HG03457 (cell line): ENCODE measurements around the gene ITPRID1.

Source experiments
- ATAC-seq: cut with Tn5 transposase; IDR thresholded peaks from one replicate; pipeline ENCODE4 v1.9.1; 2021; ENCODE audit warnings: moderate number of reproducible peaks; ENCODE audit not compliant: unreplicated experiment

ITPRID1 gene

DNA sequence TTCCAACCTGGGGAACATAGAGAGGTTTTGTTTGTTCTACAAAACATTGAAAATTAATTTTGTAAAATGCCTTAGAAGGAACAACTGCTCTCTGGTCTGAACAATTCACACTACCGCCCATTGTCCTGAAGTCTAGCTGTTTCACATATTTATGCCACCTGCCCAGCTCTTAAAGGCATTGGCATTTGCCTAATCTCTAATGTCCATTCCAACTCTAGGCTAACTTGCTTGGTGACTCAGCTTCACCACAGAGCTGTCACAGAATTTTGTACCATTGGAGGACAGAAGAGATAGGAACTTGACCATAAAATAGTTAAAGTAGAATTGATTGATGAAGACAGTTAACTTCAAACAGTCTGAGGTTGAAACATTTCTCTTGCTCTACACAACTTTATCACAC lies 119.6 kb downstream of the ITPRID1 start:
- ATAC-seq = no peak

DNA sequence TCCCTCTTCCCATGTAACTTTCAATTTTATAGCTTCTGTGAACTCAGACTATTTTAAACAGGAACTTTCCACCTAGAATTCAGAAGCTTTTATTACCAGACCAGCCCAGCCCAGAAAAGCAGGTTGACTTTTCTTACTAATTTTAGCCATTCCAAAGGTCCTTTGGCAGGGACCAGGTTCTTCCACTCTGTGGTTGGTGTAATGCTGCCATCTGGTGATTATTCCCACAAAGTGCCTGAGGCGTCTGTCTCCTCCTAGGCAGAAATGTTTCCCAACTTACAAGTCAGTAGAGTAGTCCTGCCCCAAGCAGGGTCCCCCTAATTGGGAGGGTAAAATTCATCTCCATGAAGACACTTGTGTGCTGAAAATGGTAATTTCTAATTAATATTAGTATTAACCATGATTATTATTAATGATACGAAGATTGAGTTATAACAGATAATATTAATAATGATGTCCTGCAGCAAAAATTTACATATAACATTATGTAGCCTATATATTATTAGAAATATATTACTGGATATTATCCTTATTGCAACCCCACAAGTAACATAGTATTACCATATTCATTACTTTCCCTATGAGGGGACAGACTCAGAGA lies 120.1 kb downstream of the ITPRID1 start:
- ATAC-seq = no peak

DNA sequence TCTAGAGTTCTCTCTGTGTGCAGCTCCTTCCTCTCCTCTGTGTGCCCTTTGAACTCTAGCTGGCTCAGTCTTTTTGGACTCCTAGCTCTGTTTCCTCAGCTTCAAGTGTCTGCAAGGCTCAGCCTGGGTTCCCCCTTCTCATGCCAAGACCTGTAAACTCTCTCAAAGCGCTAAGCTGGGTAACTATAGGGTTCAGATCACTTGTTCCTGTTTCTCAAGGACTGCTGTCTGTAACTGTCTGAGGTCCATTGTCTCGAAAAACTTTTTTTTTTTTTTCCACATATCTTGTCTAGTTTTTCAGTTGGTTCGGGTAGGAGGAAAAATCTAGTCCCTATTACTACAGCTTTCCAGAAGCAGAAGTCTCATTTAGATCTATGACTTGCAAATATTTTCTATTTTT lies 126.5 kb downstream of the ITPRID1 start:
- ATAC-seq = no peak

DNA sequence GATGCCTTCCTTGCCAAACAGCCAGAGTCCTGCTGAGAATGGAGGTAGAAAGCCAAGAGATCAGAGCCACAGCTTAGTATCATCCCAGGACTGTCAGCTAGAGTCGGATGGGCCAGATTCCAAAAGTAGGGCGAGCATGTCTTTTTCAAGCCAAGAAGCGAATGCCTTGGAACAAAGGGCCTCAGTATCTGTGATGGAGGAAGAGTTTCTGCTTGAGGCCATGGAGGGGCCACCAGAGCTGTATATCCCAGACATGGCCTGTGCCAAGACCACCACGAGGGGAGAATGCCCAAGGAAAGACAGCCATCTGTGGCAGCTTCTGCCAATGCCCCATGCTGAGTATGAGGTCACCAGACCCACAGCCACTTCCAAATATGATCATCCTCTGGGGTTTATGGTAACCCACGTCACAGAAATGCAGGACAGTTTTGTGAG lies 128.8 kb downstream of the ITPRID1 start:
- no peak for ATAC-seq

DNA sequence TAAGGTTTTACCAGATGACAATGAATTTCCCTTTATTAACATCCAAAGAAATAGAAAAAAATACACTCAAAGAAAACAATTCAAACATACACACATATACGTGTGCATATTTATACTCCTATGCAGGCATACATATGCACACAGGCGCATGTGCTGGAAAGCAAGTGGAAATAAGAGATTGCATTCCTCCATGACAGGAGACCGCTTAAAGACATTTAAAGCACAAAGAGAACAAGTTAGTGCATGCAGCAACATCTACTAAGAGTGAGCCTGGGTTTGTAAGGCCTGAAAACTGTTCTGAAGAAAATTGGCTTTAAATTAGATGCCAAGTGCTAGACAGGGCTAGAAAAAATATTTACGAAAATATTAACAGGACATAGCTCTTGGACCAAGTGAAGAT lies 133.1 kb downstream of the ITPRID1 start:
- no peak for ATAC-seq

DNA sequence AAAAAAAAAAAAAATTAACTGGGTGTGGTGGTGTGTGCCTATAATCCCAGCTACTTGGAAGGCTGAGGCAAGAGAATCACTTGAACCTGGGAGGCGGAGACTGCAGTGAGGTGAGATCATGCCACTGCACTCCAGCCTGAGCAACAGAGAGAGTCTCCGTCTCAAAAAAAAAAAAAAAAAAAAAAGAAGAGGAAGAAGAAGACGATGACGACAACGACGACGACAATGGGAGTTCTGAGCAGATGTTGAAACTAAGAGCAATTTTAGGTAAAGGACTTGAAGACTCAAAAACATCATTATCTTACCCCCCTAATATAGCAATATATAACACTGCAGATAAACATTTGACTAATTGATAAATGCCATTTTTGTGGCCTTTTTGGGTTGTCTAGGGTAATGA lies 133.6 kb downstream of the ITPRID1 start:
- no peak for ATAC-seq

DNA sequence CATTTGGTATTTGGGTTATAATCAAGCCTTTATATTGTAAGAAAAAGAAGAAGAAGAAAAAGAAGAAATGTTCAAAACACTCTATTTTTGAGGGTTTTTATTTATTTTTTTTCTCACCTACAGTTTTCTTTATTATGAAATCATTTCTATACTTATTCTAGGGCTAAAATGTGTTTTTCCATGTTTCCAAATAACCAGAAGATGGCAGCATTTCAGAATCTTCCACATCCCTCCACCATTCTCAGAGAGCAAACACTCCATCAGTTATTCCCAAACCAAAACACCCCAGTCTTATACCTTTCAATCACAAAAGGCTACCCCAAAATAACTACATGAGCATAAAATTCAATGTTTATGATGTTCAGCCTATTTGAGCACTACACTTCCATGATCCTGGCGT lies 134.4 kb downstream of the ITPRID1 start:
- ATAC-seq = no peak

DNA sequence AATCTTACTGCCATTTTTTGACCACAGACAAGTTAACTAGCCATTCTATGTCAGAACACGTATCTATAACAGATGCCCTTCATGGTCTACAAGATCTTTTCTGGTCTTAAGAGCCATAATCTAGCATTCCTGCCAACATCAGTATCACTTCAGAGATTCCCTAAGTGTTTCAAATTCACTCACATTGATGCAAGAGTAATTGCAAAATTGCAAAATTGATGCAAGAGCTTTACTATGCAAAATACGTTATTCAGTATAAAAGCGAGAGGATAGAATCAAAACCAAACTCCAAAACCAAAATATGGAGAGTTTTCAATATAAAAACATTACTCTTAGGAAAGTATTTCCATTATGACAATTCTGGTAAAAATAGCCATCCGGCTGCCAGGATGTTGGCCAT lies 135.0 kb downstream of the ITPRID1 start:
- no peak for ATAC-seq

DNA sequence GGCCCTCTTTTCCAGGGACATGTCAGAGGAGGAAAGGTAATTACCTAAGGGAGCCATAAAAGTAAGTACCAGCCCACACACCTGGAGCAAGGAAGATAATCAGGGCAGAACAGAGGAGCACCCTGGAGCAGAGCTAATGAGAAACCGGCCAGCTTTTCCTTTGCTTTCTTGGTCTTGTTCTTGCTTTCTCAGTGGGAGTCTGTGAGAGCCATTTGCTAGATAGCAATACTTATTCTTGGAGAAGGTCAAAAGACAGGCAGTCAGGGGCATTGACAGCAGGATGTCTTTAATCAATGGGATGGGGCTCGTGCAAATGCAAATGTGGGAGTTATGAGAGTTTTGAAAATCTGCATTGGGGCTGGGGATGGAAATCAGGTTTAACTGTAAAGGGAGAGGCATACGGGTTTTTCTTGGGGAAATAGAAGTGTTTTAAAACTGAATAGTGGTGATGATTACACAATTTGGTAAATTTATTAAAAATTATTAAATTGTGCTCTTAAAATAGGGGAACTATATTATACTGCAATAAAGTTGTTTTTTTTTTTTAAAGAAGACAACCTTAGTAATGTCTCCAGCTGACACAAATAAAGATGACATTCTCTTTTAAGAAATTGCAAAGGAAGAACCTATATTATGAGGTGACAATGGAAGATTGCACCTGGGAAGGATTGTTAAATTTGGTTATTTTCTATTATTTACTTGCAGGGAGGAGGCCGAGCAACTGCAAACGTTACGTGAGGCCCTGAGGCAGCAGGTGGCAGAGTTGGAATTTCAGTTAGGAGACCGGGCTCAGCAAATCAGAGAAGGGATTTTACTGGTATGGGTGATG lies 137.6 kb downstream of the ITPRID1 start:
- ATAC-seq = no peak

DNA sequence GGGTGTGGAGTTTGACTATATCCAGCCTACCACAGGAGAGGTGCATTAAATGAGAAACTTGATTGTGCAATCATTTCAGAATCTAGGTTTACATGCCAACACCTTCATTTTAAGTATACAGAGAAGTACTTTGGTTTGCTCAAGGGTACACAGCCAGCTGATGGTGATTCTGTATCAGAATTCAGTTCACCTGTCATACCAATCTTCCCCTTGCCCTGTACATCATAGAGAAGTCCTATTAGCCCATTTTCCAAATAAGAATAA lies 138.1 kb downstream of the ITPRID1 start:
- ATAC-seq = no peak

DNA sequence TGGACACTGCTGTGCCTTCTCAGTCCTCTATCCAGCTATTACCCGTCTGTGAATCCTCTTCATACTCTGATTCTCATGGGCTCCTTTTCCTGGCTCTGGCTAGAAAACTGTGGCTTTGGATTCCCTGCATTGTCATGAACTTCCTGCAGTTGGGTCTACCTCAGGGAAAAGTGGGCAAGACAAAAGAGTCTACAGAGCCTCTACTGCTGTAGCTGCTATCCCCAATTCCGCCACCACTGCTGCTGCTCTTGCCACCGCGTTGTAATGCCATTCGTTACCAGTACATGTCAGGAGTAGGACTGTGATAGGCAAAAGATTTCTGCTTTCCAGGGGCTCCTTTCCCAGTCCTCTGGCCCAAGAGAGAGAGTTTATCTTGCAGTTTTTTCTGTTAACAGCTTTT lies 149.2 kb downstream of the ITPRID1 start:
- ATAC-seq = no peak

DNA sequence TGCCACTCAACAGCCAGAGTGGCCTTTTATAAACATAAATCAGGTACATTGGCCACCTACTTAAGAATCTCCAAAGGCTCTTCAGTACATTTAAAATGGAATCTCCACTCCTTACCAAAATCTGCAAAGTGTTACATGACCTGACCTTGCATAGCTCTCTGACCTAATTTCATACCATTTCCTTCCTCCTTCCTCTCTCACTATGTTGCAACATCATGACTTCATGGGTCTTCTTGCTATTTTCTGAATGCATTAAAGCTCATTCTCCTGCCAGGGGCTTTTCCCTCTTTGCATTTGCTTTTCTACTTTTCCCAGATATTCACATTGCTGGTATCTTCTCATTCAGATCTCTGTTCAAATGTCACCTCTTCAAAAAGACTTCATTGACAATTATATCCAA lies 151.0 kb downstream of the ITPRID1 start:
- no peak for ATAC-seq

DNA sequence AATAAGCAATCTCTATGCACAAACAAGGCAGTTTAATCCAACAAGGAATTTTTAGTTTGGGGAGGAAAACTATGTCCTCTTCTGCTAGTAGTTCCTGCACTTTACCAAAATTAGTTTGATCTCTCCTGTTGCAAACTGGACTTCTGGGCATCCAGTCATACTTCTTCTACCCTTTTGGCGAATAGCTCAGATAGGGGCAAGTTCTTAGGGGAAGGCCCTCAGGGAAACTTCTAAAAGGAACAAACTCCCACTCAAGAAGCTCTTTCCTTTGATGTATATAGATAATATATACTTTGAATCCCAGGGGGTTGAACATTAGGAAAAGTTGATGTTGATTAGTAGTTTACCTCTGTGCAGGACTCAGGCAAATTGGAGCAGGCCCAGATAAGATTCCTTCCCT lies 151.7 kb downstream of the ITPRID1 start:
- ATAC-seq = no peak

DNA sequence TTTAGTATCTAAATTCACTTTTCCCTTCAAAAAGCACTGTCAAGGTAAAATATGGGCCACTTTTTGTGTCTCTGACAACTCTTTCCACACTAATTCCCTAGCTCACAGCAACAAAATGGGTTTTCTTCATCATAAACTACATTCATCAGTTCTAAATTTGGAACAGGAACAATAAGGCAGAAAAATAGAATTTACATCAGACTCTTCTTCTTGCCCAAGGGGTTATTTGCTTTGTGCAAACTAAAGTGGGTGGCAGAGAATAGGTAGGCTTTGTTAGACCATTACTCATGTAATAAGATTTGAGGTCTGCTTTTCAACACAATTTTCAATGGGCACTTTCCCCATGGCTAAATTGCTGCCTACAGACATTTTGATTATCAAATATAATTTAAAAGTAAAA lies 155.6 kb downstream of the ITPRID1 start:
- ATAC-seq = no peak

DNA sequence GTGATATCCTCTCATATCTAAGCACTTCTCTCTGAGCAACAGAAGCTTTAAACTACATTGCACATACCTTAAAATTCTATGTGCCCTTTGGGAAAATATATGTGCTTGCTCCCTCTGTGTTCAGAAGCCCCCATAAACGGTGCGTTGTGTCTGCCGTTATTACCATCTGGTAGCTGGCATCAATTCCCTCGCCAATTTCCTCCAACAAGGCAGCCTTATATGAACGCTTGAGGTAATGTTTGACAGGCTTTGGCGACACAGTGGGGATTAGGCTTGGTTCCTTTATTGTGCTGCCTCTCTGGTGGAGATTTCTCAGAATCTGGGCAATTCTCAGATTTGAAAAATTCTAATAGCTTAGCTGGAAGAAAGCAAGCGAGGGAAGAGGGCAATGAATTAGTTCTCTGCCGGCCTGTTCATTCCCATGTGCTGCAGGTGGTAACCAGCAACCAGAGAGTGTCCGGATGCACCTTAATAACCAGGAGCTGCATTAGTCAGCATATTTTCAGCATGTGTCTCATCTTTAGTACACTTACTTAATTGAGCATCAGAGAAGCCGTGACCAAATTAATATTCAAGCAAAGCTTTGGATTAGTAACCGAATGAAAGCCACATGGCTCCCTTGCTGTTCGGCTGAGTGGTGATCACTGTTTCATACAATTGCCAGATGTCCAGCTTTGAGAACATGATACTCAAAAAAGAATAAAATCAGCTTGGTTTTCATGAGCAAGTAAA lies 165.8 kb downstream of the ITPRID1 start:
- ATAC-seq = no peak

DNA sequence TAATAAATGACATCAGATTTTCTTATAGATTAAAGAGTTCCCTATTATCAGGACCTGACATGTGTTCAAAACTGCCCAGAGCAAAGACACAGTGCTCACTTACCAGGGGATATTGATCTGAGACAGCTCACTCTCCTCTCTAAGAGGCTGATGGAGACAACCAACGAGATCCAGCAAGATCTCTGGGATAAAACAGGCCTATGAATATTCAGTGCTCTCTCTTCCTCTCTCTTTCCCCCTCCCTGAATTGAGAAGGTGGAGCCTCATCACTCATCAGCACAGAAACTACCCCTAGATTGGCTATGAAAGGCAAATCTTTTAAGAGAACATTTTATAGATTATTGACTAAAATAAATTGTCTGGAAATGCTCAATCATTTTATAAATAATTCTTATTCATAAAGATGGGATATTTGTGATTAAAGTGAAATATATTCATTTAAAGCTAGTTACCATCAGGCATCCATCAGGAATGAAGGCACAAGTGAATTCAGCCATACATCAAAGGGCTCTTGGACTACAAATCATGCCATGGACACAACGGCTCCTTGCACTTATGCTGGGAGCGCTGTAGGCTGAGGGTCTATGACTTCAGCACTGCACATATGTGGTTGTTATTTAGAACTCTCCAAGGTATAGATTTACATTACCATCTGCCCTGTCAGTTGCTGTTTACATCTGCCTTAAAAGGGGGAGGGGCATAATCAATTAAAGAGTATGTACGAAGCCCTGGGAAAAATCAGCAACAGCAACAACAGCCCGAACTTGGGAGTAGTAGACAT lies 169.7 kb downstream of the ITPRID1 start:
- no peak for ATAC-seq

DNA sequence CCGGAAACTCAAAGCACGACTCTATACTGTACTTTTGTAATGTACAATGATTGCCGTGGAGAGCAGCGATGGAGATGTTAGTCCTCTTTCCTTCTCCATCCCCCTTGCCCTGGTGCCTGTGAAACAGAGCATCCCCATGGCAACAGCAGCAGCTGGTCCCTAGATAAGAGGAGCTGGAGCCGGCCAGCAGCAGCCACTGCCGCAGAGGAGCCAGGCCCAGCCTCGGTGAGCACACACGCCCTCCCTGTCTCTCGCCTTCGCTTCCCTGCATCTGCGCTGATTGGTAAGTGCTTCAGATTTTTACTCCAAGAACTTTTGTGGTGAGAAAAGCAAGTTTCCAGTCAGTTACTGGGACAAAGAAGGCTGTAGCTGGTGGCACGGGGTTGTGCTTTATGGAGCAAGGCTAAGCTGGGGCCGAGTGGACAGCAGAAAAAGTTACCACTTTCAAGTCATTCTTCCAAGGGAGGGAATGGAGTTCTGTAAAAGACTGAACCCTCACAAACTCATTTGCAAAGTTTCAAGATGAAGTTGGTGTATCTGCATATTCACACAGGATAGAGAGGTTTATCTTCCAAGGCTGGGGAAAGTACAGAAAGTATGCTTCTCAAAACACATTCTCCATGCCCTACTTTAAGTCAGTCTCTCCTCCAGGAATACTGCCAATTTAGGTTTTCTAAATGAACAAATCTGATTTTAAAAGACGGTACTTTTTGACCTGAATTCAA lies 173.3 kb downstream of the ITPRID1 start, which contains the start of gene PPP1R17:
Gene PPP1R17 (plus strand): TSS at position 192 of the 725 bp plus-strand sequence. CDS start 5,227 bp downstream, outside the sequence.
- ATAC-seq = no peak

DNA sequence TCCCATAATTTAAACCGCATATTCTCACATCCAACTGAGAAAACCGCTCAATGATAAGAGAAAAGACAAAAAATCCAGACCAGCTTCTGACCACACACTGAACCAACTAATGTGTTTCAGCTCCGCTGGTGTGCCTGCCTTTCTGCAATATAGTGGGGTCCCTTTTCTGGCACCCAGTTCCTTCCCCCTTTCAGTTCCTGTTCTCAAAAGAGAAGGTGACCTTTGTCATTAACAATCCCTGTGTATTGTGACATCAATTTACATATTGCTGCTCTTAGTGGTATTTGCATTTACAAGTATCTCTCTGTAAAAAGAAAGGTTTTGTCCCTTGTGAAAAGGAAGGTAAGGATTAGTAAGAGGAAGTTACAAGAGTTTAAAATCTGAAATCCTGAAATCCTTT lies 174.5 kb downstream of the ITPRID1 start:
- ATAC-seq = no peak

DNA sequence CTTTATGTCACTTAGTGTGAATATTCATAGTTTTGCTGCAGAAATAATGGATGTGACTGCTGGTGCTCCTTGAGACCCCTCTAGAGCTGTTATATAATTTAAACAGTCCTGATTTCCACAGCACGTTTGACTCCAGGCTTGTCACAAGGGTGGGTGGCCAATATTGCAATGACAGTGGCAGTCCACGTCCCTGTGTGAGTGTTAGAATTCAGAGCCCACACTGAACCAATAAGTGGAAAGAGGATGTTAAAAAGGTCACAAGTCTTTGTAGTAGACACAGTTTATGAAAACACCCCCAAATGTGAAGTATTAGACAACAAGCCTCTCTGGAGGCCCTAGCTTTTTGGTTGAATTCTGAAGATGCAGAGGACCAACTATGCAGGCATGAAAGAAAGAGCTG lies 175.1 kb downstream of the ITPRID1 start:
- no peak for ATAC-seq

DNA sequence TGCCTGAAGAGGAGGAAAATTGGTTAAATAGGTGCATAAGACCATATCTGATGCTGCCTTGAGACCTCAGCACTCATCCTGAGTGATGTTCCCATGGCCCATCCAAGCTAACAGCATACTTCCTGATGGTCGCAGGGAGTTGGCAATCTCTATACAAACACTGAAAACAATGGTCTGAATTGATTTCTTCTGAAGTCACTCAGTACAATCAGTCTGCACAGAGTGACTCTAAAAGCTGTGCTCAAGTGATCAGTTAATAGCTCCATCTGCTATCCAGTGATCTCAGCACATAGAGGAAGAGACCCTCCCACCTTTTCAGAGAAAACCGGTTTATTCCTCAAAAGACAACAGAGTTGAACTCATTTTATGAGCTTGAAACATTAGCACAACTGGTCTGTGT lies 177.0 kb downstream of the ITPRID1 start:
- no peak for ATAC-seq

DNA sequence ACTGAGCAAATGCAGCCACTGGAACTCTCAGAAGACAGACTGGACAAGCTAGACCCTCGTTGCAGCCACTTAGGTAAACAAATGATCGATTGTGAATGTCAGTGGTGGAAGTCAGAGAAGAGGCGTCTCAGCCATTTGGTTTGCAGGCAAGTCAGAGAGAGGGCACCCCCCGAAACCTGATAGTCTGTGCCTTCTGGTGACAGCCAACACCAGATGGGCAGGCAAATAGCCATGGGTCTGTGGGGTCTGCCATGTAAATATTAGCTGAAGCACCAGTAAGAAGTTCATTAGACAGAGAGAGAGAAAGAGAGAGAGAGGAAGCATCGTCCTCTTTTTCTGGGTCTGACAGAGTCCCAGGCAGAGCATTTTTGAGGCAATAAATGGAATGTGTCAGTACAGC lies 178.6 kb downstream of the ITPRID1 start:
- no peak for ATAC-seq
